Activated T-helper 1 cell treated with Interleukin-2 at 50 U/mL for 16 hours (primary cell): ENCODE measurements around the gene ST6GALNAC2.
A peak's percentile ranks its signal among the peaks of the same experiment; 100 is the strongest.

Experiments used
- DNase-seq: peaks from one replicate; pipeline ENCODE4 v3.0.0-alpha.2; 2020; ENCODE audit warnings: low read depth

Gene ST6GALNAC2

DNA sequence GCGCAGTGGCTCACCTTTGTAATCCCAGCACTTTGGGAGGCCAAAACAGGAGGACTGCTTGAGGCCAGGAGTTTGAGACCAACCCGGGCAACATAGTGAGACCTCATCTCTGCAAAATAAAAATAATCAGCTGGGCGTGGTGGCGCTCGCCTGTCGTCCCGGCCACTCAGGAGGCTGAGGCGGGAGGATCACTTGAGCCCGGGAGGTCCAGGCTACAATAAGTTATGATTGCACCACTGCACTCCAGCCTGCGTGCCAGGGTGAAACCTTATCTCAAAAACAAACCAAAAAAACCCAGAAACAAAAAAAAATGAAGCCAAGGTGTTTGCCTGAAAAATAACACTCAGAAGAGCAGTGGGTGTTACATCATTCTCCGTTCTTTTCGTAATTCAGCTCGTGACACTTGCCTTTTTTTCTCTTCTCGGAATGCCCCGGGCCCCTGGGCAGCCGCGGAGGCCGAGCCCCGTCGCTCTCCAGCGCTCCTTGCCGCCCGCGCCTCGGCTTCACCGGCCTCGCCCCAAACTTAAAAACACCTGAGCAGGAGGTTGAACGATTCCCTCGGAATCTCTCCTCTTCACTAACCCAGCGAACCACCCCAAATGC lies 28.8 kb downstream of the ST6GALNAC2 start:
- DNase-seq: peak; percentile 22

DNA sequence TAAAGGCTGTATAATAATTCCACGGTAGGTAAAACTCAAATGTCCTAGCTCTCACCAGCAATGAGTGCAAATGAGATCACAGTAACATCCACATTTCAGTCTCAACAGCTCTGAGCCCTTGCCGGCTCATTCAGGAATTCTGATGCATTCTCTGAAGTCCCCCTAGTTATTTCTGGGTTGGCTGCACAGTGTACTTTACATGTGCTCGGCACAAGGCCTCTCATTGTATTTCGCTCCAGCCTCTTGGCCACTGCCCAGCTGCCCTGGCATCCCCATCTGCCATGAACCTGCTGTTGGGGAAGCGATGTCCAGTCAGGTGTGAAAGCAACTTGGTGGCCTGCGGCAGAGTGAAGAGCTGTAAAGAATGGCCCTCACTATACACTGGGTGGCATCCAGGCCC lies 31.5 kb downstream of the ST6GALNAC2 start:
- no peak for DNase-seq

DNA sequence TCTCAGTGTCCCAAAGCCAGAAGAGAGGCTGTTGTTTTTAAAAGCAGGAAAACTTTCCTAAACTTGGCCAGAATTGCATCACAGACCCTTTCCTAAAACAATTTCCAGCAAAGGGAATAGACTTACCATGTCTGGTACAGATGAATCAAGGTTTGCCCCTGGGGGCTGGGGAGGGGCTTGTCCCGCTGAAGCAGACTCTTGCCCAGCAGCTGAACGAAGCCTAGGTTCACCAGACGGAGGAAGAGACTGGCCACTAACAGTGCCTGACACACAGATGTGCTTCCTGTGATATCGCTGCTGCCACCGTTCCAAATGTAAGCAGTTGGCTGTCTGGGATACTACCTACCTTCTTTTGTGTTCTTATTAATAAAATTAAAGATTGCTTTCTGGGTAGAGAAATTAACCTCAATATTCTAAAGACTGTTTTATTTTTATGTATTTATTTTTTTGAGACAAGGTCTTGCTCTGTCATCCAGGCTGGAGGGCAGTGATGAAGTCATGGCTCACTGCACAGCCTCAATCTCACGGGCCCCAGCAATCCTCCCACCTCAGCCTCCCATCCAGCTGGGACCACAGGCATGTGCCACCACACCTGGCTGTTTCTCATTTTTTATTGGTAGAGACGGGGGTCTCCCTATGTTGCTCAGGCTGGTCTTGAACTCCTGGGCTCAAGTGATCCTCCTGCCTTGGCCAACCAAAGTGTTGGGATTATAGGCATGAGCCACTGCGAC lies 32.3 kb downstream of the ST6GALNAC2 start:
- no peak for DNase-seq

DNA sequence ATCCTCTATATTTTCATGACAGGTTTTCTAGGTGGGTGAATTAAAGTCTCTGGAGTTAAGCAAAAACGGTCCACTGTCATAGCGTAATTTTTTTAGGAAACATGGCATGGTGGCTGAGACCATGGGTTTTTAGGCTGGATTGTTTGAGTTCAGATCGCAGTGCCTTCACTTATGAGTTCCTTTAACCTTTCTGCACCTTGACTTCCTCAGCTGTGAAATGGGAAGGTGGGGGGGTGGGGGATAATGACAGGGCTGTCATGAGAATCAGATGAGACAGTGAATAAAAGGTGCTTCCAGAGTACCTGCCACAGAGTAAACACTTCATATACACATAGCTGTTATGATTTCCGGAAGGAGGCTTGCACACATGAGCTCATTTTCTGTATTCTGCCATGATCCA lies 34.0 kb downstream of the ST6GALNAC2 start:
- no peak for DNase-seq

DNA sequence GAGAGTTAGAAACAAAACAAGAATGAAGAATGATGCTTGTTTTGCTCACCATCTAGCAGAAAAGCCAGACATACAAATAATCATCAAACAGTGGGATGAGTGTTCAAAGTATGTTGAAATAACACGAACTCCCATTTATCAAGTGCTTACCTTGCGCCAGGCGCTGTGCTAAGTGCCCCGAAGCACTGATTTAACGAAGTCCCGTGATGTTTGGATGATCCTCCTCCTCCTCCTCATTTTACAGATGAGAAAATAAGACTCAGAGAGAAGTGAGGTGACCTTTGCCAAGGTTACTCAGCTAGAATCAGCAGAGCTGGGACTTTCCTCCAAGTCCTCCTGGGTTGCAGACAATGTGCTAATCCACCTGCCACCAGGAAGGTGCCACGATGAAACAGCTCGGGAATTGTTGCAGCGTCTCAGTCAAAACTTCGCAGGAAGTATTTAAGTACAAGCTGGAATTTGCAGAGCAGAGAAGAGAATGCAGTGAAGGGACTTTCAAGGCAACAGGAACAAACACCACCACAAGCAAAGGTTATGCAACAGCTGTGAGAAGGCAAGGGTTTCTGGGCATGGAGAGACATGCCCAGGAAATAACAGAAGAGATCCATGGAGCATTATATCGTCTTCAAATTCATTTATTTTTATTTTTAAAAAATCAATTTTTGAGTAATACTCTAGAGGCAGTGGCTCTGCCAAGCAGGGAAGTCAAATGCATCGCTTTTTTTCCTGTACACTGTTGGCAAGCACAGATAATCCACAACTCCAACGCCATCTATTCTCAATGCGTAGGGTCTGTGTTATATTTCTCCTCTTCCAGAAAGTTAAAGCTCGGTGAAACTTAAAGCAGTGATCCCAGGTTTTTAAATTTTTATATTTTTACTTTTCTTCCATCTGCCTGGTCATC lies 34.7 kb downstream of the ST6GALNAC2 start:
- DNase-seq: no peak

DNA sequence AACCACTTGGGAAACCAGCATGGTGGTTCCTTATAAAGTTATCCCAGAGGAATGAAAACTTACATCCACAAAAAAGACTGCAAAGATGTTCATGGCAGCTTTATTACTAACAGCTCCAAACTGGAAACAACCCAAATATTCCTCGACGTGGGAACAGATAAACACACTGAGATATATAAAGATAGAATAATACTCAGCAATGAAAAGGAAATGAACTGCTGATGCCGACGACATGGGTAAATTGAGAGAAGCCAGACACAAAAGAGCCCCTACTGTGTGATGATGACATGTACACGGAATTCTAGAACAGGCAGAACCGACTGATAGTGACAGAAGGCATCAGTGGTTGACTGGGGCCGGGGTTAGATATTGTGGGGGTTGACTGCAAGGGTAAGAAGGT lies 36.1 kb downstream of the ST6GALNAC2 start:
- DNase-seq: no peak

DNA sequence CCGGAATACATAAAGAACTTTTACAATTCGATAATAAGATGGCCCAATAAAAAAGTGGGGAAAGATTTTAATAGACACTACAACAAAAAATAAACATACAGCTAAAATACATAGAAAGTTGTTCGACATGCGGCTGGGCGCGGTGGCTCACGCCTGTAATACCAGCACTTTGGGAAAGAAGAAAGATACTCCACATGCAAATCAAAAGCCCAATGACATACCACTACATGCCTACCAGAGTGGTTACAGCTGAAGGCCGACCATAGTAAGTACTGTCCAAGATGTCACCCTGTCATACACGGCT lies 36.5 kb downstream of the ST6GALNAC2 start:
- no peak for DNase-seq

DNA sequence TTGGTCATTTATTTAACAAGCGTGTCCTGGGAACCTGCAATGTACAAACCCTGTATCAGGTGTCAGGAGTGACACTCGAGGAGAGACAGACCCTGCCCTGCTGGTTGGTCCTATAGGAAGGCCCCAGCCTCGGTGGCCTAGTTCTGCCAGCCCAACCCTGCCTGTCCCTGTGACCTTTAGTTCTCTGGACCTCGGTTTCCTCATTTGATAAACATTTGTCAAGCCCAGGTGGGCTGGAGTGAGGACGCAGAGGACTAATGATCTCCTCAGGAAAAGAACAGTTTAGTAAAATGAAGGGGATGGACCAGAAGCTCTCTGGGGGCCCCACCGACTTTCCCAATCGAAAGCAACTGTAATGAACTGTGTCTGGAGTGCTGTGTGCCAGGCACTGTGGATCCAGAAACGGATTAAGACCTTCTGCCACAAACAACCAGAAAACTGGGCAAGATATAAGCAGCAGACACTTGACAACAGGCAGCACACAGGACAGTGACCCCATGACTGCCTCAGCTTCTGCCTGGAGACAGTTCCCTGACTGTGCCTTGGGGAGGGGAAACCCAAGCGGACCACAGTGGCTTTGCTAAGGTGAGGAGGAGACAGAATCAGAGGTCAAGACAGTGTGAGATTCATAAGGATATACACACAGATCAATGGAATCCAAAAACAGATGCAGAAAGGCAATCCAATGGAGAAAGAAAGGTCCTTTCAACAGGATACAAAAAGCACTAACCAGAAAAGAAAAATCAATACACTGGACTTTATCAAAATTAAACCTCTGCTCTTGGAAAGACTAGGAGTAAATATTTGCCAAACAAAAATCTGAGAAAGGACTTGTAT lies 37.1 kb downstream of the ST6GALNAC2 start:
- DNase-seq: no peak

DNA sequence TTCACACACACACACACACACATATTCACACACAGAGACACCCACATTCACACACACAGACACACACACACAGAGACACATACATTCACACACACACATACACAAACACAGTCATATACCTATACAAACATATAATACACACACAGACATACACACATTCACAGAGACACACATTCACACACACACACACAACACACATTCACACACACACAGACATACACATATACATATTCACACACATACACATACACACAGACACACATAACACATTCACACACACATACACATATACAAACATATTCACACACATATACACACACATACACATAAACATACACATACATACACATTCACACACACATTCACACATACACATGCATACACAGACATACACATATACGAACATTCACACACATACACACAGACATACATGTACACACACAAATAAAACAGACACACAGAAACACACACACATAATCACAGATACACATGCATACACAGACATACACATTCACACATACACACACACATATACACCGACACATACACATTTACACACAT lies 37.9 kb downstream of the ST6GALNAC2 start:
- DNase-seq: no peak

DNA sequence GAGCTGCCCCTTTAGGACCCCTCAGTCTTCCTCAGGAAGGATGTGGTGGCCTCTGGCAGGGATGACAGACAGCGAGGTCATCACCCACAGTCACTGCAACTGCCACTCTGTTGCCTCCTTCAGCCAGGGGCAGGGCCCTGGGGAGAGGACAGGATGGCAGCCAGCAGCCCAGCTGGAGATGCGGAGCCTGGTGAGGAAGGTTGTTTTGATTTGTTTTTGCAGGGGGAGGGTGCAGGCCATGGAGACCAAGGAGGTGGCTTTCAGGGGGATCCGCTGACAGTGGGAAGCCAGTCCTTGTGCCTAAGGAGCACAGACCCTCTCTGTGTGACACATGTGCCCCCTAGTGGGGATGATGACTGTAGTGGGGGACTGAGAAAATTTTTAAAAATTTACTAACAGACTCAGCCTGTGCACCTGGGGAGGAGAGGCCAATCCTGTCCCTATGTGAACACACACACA lies 38.4 kb downstream of the ST6GALNAC2 start:
- DNase-seq: peak; percentile 26

DNA sequence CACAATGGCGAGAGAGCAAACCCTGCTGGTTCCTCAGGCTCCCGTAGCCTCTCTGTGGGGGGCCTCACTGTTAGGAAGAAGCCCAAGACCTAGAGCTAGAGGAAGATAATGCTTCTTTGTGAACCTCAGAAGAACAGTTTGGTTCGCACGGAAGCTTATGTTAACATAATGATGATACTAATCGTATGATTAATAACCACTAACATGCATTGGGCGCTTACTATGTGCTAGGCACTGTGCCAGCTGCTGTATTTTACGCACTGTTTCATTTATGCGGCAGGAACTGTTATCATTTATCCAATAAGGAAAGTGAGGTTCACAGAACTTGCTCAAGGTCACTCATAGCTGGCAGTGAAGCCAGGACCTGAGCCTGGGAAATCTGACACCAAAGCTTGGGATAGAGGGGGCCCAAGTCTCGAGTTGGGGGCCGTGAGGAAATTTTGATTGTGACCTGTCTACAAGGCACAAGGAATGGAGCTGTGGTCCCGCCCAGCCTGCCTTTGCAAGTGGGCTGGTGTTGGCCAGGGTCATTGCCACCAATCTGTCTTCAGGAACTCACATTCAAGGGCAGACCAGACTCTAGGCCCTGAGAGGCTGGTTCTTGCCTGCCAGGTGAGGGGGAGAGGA lies 39.0 kb downstream of the ST6GALNAC2 start:
- no peak for DNase-seq

DNA sequence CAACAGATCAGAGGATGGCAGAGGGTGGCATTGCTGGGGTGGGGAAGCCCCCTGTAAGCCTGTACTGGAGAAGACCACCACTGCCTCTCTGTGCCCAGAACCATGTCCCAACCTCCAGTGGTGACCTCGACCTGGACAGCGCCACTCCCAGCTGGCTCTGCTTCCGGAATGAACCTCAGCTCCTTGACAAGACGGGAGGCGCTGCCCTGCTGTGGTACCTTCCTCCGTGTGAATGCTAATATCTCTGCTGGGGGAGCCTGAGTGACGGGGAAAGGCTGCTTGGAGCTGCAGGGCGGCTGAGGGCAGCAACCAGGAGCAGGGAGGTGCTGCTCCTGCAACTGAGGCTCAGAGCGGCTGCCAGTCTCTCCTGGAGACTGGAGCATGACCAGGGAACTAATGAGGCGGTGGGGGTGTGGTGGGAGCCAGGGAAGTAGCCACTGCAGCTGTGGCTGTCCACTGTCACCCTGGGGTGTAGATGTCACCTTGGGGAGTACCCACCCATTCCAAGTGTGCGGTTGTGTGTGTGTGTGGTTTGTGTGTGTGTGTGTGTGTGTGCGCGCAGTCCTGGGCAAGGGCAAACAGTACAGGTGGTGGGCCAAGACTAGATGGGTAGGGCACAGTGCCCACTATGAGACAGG lies 39.6 kb downstream of the ST6GALNAC2 start:
- DNase-seq: no peak

DNA sequence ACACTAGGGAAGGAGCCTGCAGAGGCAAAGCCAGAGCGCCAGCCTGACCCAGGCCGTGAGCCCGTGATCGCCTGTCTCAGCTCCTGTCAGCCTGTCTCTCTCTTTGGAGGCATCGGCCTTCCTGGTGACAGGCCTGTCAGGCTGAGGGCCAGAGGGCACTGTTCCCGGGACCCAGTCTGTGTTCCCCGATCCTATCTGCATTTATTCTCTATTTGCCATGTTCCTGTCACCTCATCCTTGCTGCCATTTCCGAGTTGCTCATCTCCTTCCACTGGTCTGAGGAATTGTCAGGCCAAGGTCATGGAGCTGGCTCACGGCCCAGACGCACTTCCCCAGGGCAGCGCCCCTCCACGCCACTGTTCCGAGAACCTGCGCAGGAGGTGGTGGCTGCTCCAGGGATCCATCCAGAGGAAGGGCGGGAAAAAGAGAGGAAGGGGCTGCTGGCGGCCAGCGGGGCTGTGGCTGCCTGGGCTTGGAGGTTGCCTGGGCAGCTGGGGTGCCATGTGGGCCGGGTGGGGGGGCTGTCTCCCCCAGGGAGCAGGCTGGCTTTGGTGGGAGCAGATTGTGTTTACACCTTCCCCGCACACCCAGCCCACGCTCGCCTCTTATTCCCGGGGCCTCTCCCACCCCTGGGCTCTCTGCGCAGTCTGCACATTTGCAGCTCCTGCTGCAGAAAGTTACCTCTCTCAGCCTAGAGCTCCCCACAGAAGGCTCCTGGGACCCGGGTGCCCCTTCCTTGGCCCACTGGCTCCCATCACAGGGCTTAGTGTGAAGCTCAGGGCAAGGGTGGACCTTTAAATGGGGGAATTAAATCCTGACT lies 40.9 kb downstream of the ST6GALNAC2 start:
- no peak for DNase-seq

DNA sequence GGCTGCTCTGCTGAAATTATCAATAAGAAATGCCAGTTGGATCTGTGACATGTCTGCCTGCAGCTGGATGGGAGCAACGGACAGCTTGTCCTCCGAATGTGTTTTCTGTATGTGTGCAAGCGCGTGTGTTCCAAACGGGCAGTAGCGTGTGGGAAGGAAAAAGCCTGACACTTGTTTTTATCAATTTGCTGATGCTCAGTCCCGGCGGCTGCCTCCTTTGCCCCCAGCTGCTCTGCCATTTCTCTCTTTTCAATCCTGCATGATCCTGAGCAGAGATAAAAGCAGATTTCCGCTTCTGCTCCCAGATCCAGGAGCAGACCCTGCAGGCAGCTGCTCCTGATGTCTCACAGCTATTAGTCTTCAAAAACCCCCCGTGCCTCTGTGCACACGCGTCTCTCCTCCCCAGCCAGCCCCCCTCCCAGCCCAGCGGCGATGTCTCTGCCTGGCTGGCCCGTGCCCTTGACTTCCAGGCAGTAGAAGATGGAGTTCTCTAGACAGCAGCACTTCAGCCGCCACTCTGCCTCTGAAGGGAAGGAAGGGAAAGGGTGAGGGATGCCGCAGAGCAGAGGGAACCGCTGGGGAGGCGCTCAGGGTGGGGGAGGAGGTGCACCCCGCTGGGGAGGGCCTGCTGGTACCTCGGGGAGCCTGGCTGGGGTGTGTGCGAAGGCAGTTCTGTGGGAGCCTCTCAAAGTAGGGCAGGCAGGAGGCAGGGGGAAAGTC lies 41.7 kb downstream of the ST6GALNAC2 start:
- DNase-seq: no peak

DNA sequence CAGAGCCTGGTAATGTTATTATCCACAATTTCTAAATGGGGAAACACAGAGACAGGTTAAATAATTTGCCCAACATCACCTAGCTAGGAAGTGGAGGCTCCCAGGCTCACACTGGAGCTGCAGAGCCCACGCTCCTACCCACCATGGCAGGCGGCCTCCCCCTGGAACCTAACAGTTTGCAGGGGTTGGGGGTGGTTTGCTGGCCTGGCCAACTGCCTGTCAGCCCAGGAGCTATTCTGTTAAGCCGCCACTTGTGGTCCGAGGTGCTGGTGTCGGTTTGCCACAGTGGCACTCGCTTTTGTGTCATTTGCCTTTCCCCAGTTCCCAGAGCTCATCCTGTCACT lies 42.2 kb downstream of the ST6GALNAC2 start:
- DNase-seq: no peak

DNA sequence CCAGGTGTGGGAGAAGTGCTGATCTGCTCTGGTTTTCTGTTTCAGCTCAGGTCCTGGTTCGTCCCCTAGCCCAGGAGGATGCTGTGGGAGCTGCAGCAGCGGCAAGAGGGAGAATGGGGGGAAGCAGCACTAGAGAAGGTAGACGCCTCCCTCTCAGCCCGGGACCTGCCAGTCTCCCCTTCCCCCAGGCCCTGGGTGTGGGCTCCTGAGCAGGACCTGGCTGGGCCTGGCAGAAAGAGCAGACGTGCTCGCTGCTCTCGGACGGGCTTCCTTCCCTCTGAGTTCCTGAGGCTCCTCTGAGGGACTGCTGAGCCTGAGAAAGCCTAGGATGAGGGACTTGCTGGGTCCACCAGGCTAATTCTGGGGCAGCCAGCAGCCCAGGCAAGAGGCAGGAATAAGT lies 42.7 kb downstream of the ST6GALNAC2 start:
- DNase-seq: no peak

DNA sequence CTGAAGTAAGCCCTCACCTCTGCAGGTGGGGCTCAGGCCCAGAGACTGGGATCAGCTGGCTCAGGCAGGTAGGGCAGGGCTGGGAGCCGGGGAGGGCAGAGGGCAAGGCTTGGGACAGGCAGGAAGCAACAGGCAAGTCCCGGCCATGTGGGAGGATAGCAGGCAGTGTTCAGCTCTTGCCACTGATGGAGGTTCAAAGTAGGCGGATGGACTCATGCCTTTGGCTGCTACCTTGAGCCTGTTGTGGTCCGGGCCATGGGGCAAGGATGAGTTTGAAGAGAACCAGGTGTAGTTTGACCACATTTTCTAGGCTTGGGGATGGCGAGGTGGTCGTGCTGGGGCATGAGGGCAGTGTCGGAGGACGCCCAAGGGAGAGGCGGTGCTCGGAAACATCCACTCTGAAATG lies 43.1 kb downstream of the ST6GALNAC2 start:
- DNase-seq: no peak

DNA sequence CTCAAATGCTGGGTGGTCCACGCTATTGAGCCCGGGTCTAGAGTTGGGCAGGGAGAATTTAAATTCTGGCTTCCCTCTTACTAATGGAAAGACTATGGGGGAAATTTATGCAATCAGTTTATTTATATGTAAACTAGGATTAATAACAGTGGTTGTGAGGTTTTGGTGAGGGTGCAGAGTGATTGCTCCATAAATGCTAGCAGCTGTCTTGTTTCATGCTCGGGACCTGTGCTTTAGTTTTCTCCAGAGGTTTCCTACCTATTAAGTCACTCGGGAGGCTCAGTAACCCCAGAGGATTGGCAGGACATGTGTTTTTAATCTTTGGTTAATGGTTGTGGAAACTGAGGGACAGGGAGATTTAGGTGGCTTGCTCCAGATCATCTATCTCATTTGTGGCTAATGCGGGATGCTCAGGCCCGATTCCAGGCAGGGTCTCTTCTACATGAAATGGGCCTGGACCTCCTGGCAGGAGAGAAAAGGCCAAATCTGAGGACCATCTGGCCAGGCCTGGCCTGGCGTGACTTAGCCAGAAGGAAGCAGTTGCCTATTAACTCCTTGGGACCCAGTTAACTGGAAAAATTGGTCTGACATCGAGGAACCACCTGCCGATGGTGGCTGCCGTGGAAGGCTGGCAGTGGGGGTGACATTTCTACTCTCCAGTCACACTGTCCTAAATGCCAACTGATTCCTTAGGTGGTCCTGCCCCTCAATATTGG lies 43.8 kb downstream of the ST6GALNAC2 start:
- no peak for DNase-seq
